HG02798 (cell line): ENCODE results near the gene LRRK1.

ENCODE experiments used
- ATAC-seq: cut with Tn5 transposase; IDR thresholded peaks from one replicate; pipeline ENCODE4 v1.9.1; 2021; ENCODE audit warnings: mild to moderate bottlenecking; ENCODE audit not compliant: unreplicated experiment, poor library complexity

Gene LRRK1

DNA sequence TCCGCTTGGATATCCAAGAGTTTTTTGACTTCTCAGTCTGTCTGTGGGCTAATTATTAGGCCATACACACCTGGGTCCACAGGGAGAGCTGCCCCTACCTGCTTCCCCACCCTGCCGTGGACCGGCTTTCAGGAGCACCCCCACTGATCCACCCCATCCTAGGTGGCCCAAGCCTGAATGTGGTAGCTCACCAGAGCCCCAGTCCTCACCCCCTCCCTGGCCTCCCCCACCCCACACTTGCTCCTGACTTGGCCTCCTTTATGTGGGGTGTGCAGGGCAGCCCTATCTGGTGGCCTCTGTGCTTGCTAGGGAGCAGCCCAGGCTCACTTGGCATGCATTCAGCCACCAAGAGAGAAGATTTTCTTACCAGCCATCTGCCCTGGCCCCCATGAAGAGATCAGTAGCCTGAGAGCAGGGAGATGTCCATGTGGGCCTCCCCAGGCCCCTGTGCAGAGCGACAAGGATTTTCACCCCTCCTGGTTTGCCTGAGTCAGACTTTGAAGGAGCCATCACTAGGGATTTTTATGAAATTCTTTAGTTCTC is 11.2 kb downstream of the LRRK1 start:
- ATAC-seq: no peak

DNA sequence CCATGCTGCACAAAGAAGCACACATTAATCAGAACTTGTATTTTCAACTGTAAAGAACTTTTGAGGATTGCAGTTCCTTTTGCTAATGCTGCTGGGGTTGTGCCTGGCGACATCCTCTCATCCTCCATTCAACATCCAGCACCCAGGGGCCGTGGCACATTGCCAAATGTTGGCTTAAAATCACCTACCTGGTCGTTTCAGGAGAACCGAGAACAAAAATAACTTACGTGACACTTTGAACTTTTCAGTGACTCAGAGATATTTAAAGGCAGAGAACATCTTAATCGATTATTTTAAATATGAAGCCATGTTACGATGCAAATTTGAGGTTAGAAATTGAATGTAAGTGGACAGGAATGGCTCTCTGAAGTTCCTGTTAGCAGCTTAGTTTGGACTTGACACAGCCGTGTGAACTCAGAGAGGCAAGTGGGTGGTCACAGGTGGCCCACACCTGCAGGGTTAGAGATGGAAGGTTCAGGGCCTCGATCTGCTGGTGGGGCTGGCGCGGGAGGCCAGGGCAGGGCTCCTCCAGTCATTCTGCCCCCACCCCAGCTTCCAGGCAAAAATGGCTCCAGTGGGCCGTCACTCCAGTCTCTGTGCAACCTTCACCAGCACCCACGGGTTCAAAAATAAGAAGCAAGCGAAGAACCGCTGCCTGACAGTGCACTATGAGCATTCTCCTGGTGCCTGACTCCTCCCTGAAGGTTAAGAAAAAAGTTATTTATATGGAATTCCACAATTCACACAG is 12.2 kb downstream of the LRRK1 start:
- peak; percentile 73 for ATAC-seq

DNA sequence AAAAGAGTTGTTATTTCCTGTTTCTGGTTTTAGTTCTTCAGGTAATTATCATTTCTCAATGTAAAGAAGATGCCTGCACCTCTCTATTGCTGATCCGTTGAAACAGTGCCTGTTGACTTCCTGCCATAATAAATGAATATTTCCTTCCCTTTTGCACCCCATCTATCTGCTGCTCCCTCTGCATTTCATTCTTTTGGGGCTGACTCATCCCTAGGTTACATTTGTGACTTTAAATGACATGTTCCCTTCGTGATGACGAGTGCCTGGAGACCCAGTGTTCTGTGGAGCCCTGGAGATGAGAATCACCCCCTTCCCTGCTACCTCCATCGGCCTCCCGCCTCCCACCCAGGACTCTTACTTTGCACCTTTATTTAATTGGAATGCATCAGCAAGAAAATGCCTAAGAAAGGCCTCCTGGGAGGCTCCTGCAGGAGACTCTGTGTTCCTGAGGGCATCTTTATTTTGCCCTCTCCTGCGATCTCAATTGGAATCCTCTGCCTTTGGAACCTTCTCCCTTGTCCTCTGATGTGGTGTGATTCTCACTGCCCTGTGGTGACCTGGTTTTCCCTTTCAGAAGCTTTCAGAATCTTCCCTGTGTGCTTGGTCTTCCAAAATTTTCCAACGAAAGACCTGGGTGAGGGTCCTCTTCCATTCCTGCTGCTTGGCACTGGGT is 13.7 kb downstream of the LRRK1 start:
- no peak for ATAC-seq

DNA sequence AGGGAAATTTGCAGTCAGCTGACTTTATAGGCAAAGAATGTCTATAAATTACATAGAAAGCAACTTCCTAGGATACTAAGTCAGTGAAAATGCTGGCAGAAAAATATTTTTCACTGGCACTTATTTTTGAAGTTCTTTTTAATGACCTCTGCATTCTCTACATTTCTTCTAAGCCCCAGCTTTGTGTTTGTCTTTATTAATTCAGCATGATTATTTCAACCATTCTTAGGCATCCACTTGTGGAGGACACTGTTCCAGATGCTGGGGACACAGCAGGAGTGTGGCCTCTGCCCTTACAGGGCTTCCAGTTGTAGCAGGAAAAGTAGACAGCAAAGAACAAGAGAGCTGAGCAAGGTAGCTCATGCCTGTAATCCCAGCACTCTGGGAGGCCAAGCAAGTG is 15.0 kb downstream of the LRRK1 start:
- ATAC-seq: no peak

DNA sequence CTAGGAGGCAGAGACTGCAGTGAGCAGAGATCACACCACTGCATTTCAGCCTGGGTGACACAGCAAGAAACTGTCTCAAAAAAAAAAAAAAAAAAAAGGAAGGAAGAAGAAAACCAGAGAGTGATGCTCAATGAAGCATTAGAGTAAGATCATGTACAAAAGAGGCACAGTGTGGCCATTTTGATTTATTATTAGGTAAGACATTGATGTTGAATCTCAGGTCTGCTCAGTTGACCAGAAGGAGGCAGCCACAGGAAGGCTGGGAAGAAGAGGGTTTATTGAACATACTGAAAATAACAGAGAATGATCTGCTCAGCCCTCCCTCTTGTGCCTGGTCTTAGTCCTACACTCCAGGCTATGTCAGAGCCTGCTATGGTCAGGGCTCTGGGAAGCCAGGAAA is 15.6 kb downstream of the LRRK1 start:
- no peak for ATAC-seq

DNA sequence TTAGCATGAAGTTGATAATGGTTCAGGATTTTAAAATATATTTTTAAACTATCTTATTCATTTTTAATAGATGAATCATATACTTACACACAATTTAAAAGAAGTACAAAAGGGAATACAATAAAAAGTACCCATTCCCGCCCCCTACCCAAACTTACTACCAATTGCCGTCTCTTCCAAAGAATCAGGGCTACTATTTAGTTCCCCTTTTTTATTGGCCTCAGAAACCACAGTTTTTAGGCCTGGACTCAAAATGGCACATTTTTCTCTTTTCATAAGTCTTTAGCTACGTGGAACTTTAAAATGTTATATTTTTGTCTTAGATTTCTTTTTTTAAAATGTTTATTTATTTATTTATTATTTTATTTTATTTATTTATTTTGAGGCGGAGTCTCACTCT is 18.0 kb downstream of the LRRK1 start:
- ATAC-seq: no peak

DNA sequence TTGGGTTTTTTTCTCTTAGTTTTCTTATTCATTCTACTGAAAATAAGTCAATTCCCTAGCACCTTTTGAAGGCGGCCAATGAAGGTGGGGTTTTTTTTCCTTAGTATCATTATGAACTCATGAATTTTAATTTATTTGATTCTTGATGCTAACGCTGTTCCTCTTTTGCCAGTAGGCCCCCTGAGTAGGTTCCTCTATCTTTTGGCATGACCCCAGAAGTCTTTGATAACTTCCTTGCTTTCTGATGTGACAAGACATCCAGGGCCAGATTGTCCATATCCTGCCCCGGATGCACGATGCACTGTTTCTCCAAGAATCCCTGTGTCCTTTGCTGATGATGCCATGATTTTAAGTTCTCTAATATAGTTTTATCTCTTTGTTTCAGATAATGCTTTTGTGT is 20.6 kb downstream of the LRRK1 start:
- ATAC-seq: no peak

DNA sequence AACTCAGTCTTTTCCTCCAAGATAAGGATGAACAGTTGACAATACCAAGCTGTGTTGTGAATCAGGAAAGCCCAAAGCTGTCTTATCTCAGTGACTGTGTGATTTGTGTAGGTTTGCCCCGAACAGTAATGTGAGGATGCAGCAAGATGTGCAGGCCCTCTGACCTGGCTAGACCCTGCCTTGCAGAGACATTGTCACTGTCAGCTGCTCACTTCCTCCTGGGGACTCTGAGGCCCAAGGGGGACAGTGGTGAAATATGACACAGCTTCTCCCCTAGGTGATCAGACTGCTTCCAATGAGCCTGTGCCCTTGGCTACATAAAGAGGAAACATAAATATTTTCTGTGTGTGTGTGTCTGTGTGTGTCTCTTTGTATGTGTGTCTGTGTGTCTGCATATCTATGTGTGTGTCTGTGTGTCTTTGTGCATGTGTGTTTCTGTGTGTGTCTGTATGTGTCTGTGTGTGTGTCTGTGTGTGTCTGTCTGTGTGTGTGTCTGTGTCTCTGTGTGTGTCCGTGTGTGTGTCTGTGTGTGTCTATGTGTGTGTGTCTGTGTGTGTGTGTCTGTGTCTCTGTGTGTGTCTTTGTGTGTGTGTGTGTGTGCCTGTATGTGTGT is 21.7 kb downstream of the LRRK1 start:
- ATAC-seq: peak; percentile 65

- peak; percentile 70 for ATAC-seq
Measured at GRCh38 chr15:100941536-100941935, 22.4 kb downstream of the LRRK1 start.

DNA sequence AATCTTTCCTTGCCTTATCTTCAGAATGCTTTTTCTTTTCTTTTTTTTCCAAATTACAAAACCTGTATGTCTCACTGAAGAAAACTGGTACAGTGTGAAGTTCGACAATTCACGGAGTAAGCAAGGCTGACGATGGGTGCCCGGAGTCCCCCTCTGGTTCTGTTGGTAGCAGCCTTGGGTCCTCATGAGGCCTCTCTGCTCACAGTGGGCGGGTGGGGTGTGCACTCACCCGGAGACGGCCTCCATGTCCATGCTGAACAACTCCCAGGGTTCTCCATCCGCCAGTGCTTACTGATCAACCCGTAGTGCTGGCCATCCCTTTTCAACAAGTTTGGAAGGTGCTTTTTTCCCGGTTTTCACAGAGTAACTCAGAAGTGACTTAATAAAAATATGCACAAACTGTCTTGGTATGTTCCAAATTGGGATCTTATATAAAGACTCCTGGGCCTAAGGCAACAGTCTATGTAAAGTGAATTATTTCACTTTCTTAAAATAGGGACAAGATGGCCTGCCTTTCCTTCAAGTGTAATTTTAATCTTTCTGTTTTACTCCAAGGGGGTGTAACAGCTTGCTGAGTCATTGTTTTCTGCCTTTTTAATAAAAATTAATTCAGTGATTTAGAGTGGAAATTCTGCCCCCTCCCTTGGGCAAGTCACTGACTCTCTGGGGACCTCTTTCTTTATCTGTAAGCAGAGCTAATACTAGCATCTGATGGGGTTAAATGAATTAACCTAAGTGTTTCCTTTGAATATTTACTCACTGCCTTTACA is 23.7 kb downstream of the LRRK1 start:
- ATAC-seq: no peak

DNA sequence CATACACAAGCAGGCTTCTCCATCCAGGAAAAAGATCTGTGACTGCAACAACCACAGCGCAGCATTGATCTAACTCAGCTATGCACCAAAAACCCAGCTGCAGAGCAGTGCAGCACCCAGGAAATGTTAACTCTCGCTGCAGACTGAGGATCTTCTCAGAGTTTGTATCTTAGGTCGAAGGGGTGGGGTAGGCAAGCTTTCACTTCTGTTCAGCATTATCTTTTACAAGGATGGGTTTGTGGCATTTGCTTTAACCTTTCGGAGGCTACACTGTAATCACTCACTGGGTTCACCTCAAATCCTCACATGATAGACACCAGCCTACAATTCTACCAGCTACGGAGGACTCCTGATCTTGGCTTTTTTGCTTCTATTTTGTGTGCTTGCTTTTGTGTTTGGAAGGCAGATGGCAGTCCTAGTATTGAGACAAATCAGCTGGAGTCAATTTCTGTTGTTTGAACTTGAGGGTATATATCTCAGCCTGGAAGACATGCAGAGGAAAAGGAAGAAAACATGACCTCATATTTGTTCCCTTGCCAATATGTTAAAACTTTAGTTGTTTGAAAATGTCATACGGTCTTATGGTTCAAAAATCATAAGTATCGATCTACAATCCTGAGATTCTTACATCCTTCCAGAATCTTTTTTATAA is 25.2 kb downstream of the LRRK1 start:
- peak; percentile 54 for ATAC-seq

DNA sequence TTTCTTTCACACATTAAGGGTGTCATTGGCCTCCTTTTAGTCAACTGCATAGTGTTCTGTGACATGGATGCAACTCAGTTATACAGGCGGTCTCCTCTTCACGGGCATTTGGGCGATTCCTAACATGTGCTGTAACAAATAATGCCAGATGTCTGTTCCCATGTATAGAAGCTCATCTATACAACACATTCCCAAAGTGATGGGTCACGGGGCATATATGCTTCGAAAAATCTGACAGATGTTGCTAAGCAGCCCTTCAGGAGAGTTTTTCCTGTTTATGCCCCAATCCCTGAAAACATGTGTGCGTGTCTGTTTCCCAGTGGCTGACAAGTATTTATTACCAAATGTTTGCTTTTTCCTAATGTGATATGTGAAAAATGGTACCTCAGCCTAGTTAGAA is 25.8 kb downstream of the LRRK1 start:
- no peak for ATAC-seq

- peak; percentile 48 for ATAC-seq
Measured at GRCh38 chr15:100947760-100948429, 28.7 kb downstream of the LRRK1 start.

DNA sequence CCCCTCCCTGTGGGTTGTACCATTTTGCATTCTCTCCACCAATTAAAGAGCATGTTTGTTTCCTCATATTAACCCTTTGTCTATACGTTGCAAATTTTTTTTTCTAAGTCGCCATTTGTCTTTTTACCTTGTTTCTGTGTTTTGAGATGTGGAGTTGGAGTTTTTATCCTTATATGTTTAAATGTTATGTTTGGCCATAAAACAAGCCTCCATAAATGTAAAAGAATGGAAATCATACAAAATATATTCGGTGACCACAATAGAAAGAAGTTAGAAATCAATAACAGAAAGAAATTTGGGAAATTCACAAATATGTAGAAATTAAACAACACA is 29.2 kb downstream of the LRRK1 start:
- ATAC-seq: peak; percentile 37

DNA sequence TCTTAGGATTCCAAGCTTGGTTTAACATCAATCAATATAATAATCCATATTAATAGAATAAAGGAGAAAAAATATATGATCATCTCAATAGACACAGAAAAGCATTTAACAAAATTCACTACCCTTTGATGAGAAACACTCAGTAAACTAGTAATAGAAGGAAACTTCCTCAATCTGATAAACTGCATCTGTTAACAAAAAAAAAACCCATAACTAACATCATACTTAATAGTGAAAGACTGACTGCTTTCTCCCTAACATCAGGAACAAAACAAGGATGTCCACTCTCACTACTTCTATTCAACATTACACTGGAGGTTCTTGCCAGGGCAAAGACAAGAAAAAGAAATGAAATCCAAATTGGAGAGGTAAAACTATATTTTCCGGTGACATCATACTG is 30.5 kb downstream of the LRRK1 start:
- no peak for ATAC-seq

DNA sequence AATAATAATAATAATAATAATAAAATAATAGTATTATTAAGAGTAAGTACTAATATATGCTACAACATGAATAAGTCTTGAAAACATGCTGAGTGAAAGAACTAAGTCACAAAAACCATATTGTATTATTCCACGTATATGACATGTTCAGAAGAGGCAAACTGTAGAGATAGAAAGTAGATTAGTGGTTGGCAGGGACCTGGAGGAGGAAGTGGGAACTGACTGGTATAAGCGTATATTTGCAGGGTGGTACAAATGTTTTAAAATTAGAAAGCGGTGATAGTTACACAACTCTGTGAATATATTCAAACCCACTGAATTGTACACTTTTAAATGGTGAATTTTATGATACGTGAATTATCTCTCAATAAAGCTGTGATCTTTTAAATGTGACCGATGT is 32.8 kb downstream of the LRRK1 start:
- no peak for ATAC-seq

DNA sequence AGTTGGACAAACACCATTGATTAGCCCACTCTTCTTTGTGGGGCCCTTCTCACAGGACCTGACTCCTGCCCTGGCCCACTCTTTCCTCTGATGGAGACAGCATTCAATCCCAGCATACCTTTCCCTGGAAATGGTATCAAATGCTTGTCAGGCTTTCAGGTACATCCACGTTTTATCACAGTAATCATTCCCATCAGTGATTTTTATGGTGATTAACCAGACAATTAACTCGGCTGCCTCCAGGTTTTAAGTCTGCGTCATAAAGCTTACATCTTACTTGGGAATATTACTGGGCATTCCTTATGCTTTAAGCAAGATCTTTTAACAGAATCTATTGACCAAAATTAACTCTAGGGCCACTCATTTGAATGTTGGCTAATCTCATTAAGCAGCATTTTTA is 33.4 kb downstream of the LRRK1 start:
- ATAC-seq: no peak

DNA sequence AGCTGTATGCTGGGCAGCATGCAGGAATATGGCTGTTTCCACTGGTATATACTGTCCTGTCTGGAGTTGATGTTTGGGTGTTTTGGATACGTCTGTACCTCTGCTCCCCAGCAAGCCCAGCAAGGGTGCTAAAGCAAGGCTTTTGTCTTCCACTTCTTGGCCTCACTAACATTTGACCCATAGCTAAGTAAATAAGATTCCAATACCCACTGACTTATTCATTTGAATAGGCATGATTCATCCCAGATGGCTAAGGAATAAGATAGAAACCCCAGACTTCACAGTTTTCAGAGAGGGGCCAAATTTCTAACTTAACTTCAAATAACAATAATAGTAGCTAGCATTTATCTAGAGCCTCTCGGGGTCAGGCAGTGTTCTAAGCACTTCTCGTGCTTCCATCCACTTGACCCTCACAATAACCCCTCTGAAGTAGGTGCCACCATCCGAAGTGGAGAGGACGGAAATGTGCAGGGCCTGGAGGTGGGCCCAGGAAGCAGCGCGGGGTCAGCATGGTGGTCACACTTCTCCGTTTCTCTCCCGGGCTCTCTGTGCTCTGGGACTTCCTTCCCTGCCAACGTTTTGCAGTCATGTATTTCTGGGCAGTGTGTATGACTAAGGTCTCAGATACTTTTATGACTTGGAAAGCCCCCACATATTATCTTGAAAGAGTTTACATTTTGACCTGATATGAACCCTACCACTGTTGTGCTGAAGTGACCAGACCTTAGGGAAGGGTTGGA is 39.3 kb downstream of the LRRK1 start:
- peak; percentile 32 for ATAC-seq
